Colonic mucosa (tissue), 4 donors: ENCODE results near the gene HLA-DPB1. TPM values are rescaled to one million over a fixed set of nuclear protein-coding genes. Genes with fewer than 3 reads are reported as not detected.

Source experiments
- DNase-seq: peaks from one replicate; pipeline ENCODE4 v3.0.0-alpha.2; 2020
- H3K27ac ChIP-seq: fragments of 200-600 bp; one replicate; pipeline ENCODE4 v1.8.0; 2021
- H3K27me3 ChIP-seq: fragments of 200-600 bp; one replicate; pipeline ENCODE4 v1.8.0; 2021
- H3K36me3 ChIP-seq: fragments of 200-600 bp; one replicate; pipeline ENCODE4 v1.8.0; 2021
- H3K4me1 ChIP-seq: fragments of 200-600 bp; one replicate; pipeline ENCODE4 v1.8.0; 2021; ENCODE audit warnings: mild to moderate bottlenecking
- H3K4me3 ChIP-seq: fragments of 200-600 bp; one replicate; pipeline ENCODE4 v1.8.0; 2021
- H3K9ac ChIP-seq, 2 donors: one replicate each; pipeline ENCODE4 v1.7.0; 2013; ENCODE audit warnings: control low read depth in 2 of 2, low read depth in 2 of 2, low read length in 2 of 2
- H3K9me3 ChIP-seq: fragments of 200-600 bp; one replicate; pipeline ENCODE4 v1.8.0; 2021
- CTCF ChIP-seq: fragments of 200-600 bp; IDR thresholded peaks from one replicate; pipeline ENCODE4 v1.8.0; 2022; ENCODE audit warnings: antibody characterized with exemption, mild to moderate bottlenecking
- intact Hi-C: fragments of 100-400 bp; cut with DNase I; formaldehyde crosslinking; loops from one replicate; pipeline ENCODE4 v1.14.1; 2022
- total RNA-seq, 2 donors: library from RNA; stranded (reverse); fragmentation: NEBNext Ultra II Directional in 1 of 2; extraction: Animal tissue kit (Norgen Biotek cat#: 25700) in 1 of 2; gene quantifications; one replicate each; pipeline ENCODE4 v1.2.1, GENCODE V29; 2021
- donor health status: healthy.
- donor health status: DM: no; HTN: no; CAD: no.
- donor health status: DM: no; HTN: no; CAD: no.

Gene HLA-DPB1
- total RNA-seq, 2 donors from 2014 or later: 21.3 to 53.5 TPM

DNA sequence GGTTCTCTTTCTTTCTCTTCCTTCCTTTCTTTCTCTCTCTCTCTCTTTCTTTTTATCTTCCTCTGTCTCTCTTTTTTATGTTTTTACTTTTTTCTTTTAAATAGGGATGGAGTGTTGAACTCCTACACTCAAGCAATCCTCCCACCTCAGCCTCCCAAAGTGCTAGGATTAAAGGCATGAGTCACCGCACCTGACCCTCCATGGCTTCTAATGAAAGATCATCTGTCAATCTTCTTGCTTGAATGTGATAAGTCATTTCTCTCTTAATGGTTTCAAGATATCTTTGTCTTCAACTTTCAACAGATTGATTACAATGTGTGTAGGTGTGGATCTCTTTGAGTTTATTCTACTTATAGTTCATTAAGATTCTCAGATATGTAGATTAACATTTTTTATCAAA, 41.2 kb upstream of the HLA-DPB1 start:
- no peaks in the 10 kb centered on the region for H3K36me3 ChIP-seq
- TF ChIP-seq CTCF: no peak
- no peak overlapping the region for H3K9ac ChIP-seq
- H3K9me3 ChIP-seq: no peaks in the 10 kb centered on the region
- intact Hi-C loops: no loop called here
- H3K27ac ChIP-seq: no peak overlapping the region
- H3K4me1 ChIP-seq: no peaks in the 10 kb centered on the region
- DNase-seq: no peak
- no peak overlapping the region for H3K4me3 ChIP-seq
- H3K27me3 ChIP-seq: no peaks in the 10 kb centered on the region

DNA sequence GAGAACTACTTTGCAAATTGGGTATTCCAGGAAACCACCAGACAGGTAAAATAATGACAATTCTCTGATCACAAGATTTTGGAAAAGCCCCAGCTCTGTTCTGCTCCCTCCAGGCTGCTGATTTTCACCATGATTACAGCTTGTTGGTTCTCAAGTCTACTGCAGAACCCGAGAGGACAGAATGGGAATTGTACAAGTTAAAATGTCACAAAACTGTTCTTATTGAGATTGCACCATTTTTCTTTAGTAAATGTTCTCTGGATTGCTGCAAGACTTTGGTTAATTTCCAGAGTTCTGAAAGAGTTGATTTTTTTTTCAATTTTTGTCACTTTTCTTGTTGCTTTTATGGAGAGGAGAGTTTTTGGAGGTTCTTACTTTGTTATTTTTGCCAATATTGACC, 39.3 kb upstream of the HLA-DPB1 start:
- DNase-seq: no peak
- no peak for TF ChIP-seq CTCF

DNA sequence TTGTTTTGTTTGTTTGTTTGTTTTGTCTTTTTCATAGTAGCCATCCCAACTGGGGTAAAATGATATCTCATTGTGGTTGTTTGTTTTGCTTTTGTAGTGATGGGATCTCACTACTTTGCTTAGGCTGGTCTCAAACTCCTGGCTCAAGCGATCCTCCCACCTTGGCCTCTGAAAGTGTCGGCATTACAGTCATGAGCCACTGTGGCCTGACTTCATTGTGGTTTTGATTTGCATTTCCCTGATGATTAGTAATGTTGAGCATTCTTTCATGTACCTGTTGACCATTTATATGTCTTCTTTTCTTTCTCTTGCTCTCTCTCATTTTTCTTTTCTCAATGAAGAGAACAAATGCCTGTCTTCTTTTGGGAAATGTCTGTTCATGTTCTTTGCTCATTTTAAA, 35.6 kb upstream of the HLA-DPB1 start:
- intact Hi-C loops: no loop called here
- no peaks in the 10 kb centered on the region for H3K36me3 ChIP-seq

More for the DNA sequence above, 39.3 kb upstream of the HLA-DPB1 start:
- no peak overlapping the region for H3K4me3 ChIP-seq
- no peaks in the 10 kb centered on the region for H3K4me1 ChIP-seq
- intact Hi-C loops: no loop called here
- H3K27me3 ChIP-seq: no peaks in the 10 kb centered on the region
- H3K9ac ChIP-seq: no peak overlapping the region
- no peaks in the 10 kb centered on the region for H3K36me3 ChIP-seq
- H3K9me3 ChIP-seq: no peaks in the 10 kb centered on the region
- H3K27ac ChIP-seq: no peak overlapping the region

DNA sequence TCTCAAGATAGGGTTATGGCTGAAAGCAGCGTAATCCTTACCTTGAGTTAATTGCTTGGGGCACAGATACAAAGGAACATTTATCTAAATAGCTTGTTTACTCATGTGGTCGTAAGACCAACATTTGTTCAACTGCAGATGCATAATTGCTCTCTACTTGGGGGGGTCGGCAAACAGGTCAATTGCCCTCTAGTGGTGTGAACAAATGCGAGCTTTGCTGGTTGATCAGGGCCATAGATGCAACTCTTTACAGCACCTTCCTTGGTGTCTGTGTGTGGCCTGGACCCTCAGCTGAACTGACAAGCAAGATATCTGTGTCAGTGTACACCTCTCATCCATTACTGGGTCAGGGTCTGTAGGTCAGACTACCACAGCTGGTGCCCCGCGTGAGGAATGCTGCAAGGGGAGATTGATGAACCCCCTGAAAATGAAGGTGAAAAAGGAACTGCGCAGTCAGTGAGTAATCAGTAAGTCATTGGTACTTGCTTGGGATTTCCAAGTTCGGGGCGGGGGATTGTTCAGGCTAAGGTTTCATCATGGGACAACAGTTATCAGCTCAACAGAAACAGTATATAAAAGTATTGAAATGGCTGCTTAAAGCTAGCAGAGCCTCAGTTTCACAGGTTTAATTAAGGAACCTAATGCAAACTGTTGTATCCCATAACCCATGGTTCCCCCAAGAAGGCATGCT, 26.3 kb upstream of the HLA-DPB1 start:
- Histone ChIP-seq H3K27ac (no peak overlapping the region), H3K36me3 (no peaks in the 10 kb centered on the region), H3K4me3 (no peak overlapping the region), H3K9me3 (no peaks in the 10 kb centered on the region), H3K4me1 (no peaks in the 10 kb centered on the region), H3K9ac (no peak overlapping the region), H3K27me3 (no peaks in the 10 kb centered on the region)
- intact Hi-C loops: no loop called here
- TF ChIP-seq CTCF: no peak
- no peak for DNase-seq

More for the DNA sequence above, 35.6 kb upstream of the HLA-DPB1 start:
- Histone ChIP-seq H3K9me3 (no peaks in the 10 kb centered on the region), H3K27ac (no peak overlapping the region), H3K4me1 (no peaks in the 10 kb centered on the region), H3K27me3 (no peaks in the 10 kb centered on the region), H3K9ac (no peak overlapping the region), H3K4me3 (no peak overlapping the region)
- TF ChIP-seq CTCF: no peak
- DNase-seq: no peak

- DNase-seq: no peak
- intact Hi-C loops: no loop called here
- TF ChIP-seq CTCF: no peak
- no peaks in the 10 kb centered on the region for H3K9me3 ChIP-seq
- no peak overlapping the region for H3K9ac ChIP-seq
- H3K4me1 ChIP-seq: no peaks in the 10 kb centered on the region
- no peak overlapping the region for H3K4me3 ChIP-seq
- H3K27ac ChIP-seq: no peak overlapping the region
- H3K36me3 ChIP-seq: no peaks in the 10 kb centered on the region
- no peaks in the 10 kb centered on the region for H3K27me3 ChIP-seq
Observed at GRCh38 chr6:33050014-33050810, 25.6 kb upstream of the HLA-DPB1 start.
